H1 (cell line): ENCODE data around the gene SMG9. TPM values are rescaled to one million over a fixed set of nuclear protein-coding genes. Genes with fewer than 3 reads are reported as not detected.
A peak's percentile ranks its signal among the peaks of the same experiment; 100 is the strongest.

Experiments used
- CTCF ChIA-PET: fragments of 300-600 bp; sonication (Branson Sonifier 250); formaldehyde crosslinking; loops from one replicate; lab custom pipeline; 2021; ENCODE audit not compliant: partially characterized antibody; lab: Charles Lee
- POLR2A ChIA-PET: fragments of 300-600 bp; sonication (Branson Sonifier 250); formaldehyde crosslinking; loops from one replicate; lab custom pipeline; 2021; ENCODE audit warnings: inconsistent platforms; ENCODE audit not compliant: partially characterized antibody; lab: Charles Lee
- DNase-seq, 2 experiments: peaks; one replicate each; pipeline versions ENCODE4 v3.0.0 to v3.0.0-alpha.2; 2010 to 2022; ENCODE audit warnings: low spot score in 2 of 2, low read depth in 1 of 2, mixed read lengths in 1 of 2
- FAIRE-seq: peaks from 2 replicates; lab custom pipeline; 2011; peaks lifted over from hg19 to GRCh38; lab: Jason Lieb, UNC
- H2AFZ ChIP-seq: 2 replicates; pipeline ENCODE4 v1.8.1; 2012; ENCODE audit warnings: low read length, inconsistent platforms
- H2AK5ac ChIP-seq: 2 replicates; pipeline ENCODE4 v1.6.1; 2013; ENCODE audit warnings: low read depth, low read length
- H2BK120ac ChIP-seq: replicated peaks from 2 replicates; pipeline ENCODE3; 2013; ENCODE audit warnings: low read depth, low read length, inconsistent platforms
- H2BK12ac ChIP-seq: 2 replicates; pipeline ENCODE4 v1.6.1; 2013; ENCODE audit warnings: low read depth, low read length
- H2BK15ac ChIP-seq: 2 replicates; pipeline ENCODE4 v1.6.1; 2013; ENCODE audit warnings: low read length
- H2BK20ac ChIP-seq: 2 replicates; pipeline ENCODE4 v1.6.1; 2013; ENCODE audit warnings: low read length
- H2BK5ac ChIP-seq: 2 replicates; pipeline ENCODE4 v1.6.1; 2013; ENCODE audit warnings: low read depth, low read length
- H3K14ac ChIP-seq: 2 replicates; pipeline ENCODE4 v1.6.1; 2013; ENCODE audit warnings: inconsistent platforms; ENCODE audit not compliant: insufficient read length
- H3K18ac ChIP-seq: 2 replicates; pipeline ENCODE4 v1.6.1; 2013; ENCODE audit warnings: low read length; ENCODE audit errors: extremely low read depth
- H3K23ac ChIP-seq: 2 replicates; pipeline ENCODE4 v1.6.1; 2013; ENCODE audit warnings: inconsistent platforms; ENCODE audit not compliant: insufficient read length
- H3K23me2 ChIP-seq: 2 replicates; pipeline ENCODE4 v1.6.1; 2013; ENCODE audit warnings: low read depth, low read length
- H3K27ac ChIP-seq: 2 replicates; pipeline ENCODE4 v1.6.1; 2011; ENCODE audit warnings: low read depth, low read length, inconsistent platforms
- H3K27me3 ChIP-seq, 4 experiments: replicated peaks in 1 of 4; 1 replicate in 1 of 4; 2 replicates in 3 of 4; pipeline versions ENCODE4 v1.6.1 to v1.8.1; 2011 to 2013; ENCODE audit warnings: low read length in 3 of 4, mild to moderate bottlenecking in 3 of 4, inconsistent platforms in 2 of 4, mixed read lengths in 2 of 4, moderate library complexity in 1 of 4; ENCODE audit not compliant: control insufficient read depth in 3 of 4, insufficient read depth in 3 of 4; ENCODE audit errors: extremely low read depth in 1 of 4
- H3K36me3 ChIP-seq, 4 experiments: 2 replicates each; pipeline versions ENCODE4 v1.6.1 to v1.8.1; 2011 to 2013; ENCODE audit warnings: mild to moderate bottlenecking in 4 of 4, low read length in 3 of 4, moderate library complexity in 2 of 4, control low read depth in 1 of 4, inconsistent platforms in 1 of 4; ENCODE audit not compliant: insufficient read depth in 4 of 4, control insufficient read depth in 2 of 4
- H3K4ac ChIP-seq: replicated peaks from 2 replicates; pipeline ENCODE3; 2013; ENCODE audit warnings: low read length, low read depth, mixed read lengths, inconsistent platforms; ENCODE audit not compliant: insufficient read length
- H3K4me1 ChIP-seq, 4 experiments: replicated peaks in 1 of 4; 1 replicate in 1 of 4; 2 replicates in 3 of 4; pipeline versions ENCODE4 v1.6.1 to v1.8.1; 2011 to 2013; ENCODE audit warnings: low read length in 3 of 4, inconsistent platforms in 2 of 4, mixed read lengths in 1 of 4; ENCODE audit not compliant: insufficient read depth in 4 of 4, control insufficient read depth in 3 of 4
- H3K4me2 ChIP-seq, 2 experiments: 2 replicates each; pipeline versions ENCODE4 v1.6.1 to v1.8.1; 2011 to 2013; ENCODE audit warnings: low read depth in 2 of 2, low read length in 2 of 2, control low read depth in 1 of 2, inconsistent platforms in 1 of 2, mild to moderate bottlenecking in 1 of 2; ENCODE audit not compliant: insufficient read depth in 1 of 2
- H3K4me3 ChIP-seq, 4 experiments: fragments of 200-600, 300-600 bp in 1 of 4; sonication (generic), shearing (Covaris generic), sonication (Bioruptor Twin) in 1 of 4; 2 replicates each; pipeline versions ENCODE4 v1.5.1 to v1.8.1; 2011 to 2016; ENCODE audit warnings: low read length in 4 of 4, low read depth in 3 of 4, control low read depth in 2 of 4, inconsistent platforms in 2 of 4, mild to moderate bottlenecking in 2 of 4, mixed read lengths in 1 of 4, moderate library complexity in 1 of 4; ENCODE audit not compliant: insufficient read depth in 2 of 4; ENCODE audit errors: extremely low read depth in 1 of 4
- H3K56ac ChIP-seq: replicated peaks from 2 replicates; pipeline ENCODE3; 2013; ENCODE audit warnings: low read depth, mild to moderate bottlenecking, mixed read lengths, low read length, inconsistent platforms; ENCODE audit not compliant: insufficient read length
- H3K79me1 ChIP-seq: 2 replicates; pipeline ENCODE4 v1.6.1; 2013; ENCODE audit warnings: low read depth, low read length, control low read depth
- H3K79me2 ChIP-seq, 2 experiments: 2 replicates each; pipeline versions ENCODE4 v1.6.1 to v1.8.1; 2012 to 2013; ENCODE audit warnings: low read length in 2 of 2, mild to moderate bottlenecking in 2 of 2, inconsistent platforms in 1 of 2; ENCODE audit not compliant: insufficient read depth in 2 of 2, control insufficient read depth in 1 of 2
- H3K9ac ChIP-seq, 4 experiments: replicated peaks in 1 of 4; 1 replicate in 1 of 4; 2 replicates in 3 of 4; pipeline versions ENCODE4 v1.6.1 to v1.8.1; 2011 to 2013; ENCODE audit warnings: low read depth in 3 of 4, low read length in 3 of 4, control low read depth in 2 of 4, mild to moderate bottlenecking in 2 of 4, moderate library complexity in 2 of 4, inconsistent platforms in 1 of 4; ENCODE audit errors: extremely low read depth in 1 of 4
- H3K9me3 ChIP-seq, 2 experiments: 2 replicates each; pipeline versions ENCODE4 v1.6.1 to v1.8.1; 2012 to 2013; ENCODE audit warnings: mild to moderate bottlenecking in 2 of 2, moderate library complexity in 2 of 2, control low read depth in 1 of 2, inconsistent platforms in 1 of 2, low read depth in 1 of 2, low read length in 1 of 2, mixed read lengths in 1 of 2; ENCODE audit not compliant: insufficient read depth in 2 of 2
- H4K20me1 ChIP-seq, 2 experiments: replicated peaks in 1 of 2; 2 replicates each; pipeline versions ENCODE3 to v1.8.1; 2011 to 2013; ENCODE audit warnings: inconsistent platforms in 2 of 2, low read length in 2 of 2, mild to moderate bottlenecking in 1 of 2; ENCODE audit not compliant: insufficient read depth in 2 of 2, control insufficient read depth in 1 of 2
- H4K5ac ChIP-seq: 2 replicates; pipeline ENCODE4 v1.6.1; 2013; ENCODE audit warnings: low read length, low read depth, mixed read lengths, inconsistent platforms; ENCODE audit not compliant: insufficient read length
- H4K8ac ChIP-seq: 2 replicates; pipeline ENCODE4 v1.8.0; 2013; ENCODE audit warnings: mild to moderate bottlenecking, moderate library complexity, low read length, inconsistent platforms; ENCODE audit not compliant: insufficient read depth; ENCODE audit errors: extremely low read depth
- H4K91ac ChIP-seq: replicated peaks from 2 replicates; pipeline ENCODE3; 2013; ENCODE audit warnings: low read length, mixed read lengths, inconsistent platforms; ENCODE audit not compliant: insufficient read length
- BRCA1 ChIP-seq: IDR thresholded peaks from 2 replicates; pipeline ENCODE4 v1.6.1; 2012; ENCODE audit warnings: low read depth, low read length, improper control_type of control experiment
- CTBP2 ChIP-seq: IDR thresholded peaks from 2 replicates; pipeline ENCODE4 v1.7.0; 2011; ENCODE audit warnings: borderline replicate concordance, mild to moderate bottlenecking, moderate library complexity, mixed read lengths, low read length; ENCODE audit not compliant: insufficient read depth, insufficient read length
- EZH2 ChIP-seq: fragments of 200-600 bp; sonication (generic); IDR thresholded peaks from 2 replicates; pipeline ENCODE4 v1.7.1; 2012; ENCODE audit warnings: low read depth, mild to moderate bottlenecking, moderate library complexity, low read length, inconsistent platforms; ENCODE audit not compliant: severe bottlenecking
- GABPA ChIP-seq: IDR thresholded peaks from 2 replicates; pipeline ENCODE4 v1.6.1; 2011; ENCODE audit warnings: mild to moderate bottlenecking, low read length, moderate library complexity, borderline replicate concordance; ENCODE audit not compliant: insufficient read depth
- HDAC6 ChIP-seq: IDR thresholded peaks from one replicate; pipeline ENCODE4 v1.7.1; 2012; ENCODE audit warnings: low read depth, mild to moderate bottlenecking, inconsistent platforms, low read length, moderate library complexity
- JUN ChIP-seq: IDR thresholded peaks from 2 replicates; pipeline ENCODE4 v1.6.1; 2011; ENCODE audit warnings: low read depth, mild to moderate bottlenecking, improper control_type of control experiment, low read length
- MAFK ChIP-seq: IDR thresholded peaks from 2 replicates; pipeline ENCODE4 v1.6.1; 2012; ENCODE audit warnings: low read depth, mild to moderate bottlenecking, improper control_type of control experiment, low read length
- POU5F1 ChIP-seq: IDR thresholded peaks from 2 replicates; pipeline ENCODE4 v1.6.1; 2011; ENCODE audit warnings: low read depth, mild to moderate bottlenecking, low read length, moderate library complexity
- RBBP5 ChIP-seq: IDR thresholded peaks from 2 replicates; pipeline ENCODE4 v1.7.1; 2012; ENCODE audit warnings: low read depth, mild to moderate bottlenecking, inconsistent platforms, low read length, moderate library complexity, borderline replicate concordance
- RNF2 ChIP-seq: fragments of 200-900, 300-1000 bp; sonication (generic); IDR thresholded peaks from 2 replicates; pipeline ENCODE4 v1.7.1; 2016; ENCODE audit warnings: borderline replicate concordance, low read depth, mild to moderate bottlenecking, antibody characterized with exemption, low read length; ENCODE audit not compliant: poor library complexity, severe bottlenecking; ENCODE audit errors: missing control alignments
- SIN3A ChIP-seq, 2 experiments: IDR thresholded peaks in 1 of 2; conservative IDR thresholded peaks in 1 of 2; 2 replicates each; pipeline ENCODE4 v1.6.1; 2011 to 2012; ENCODE audit warnings: low read length in 2 of 2, improper control_type of control experiment in 1 of 2, low read depth in 1 of 2, mild to moderate bottlenecking in 1 of 2
- SUZ12 ChIP-seq: fragments of 200-600 bp; sonication (generic); IDR thresholded peaks from 2 replicates; pipeline ENCODE4 v1.6.1; 2012; ENCODE audit warnings: mild to moderate bottlenecking, inconsistent platforms, low read length, moderate library complexity, mixed read lengths
- WGBS, 2 experiments: shearing (Covaris generic) in 1 of 2; methylation state at CpG; one replicate each; pipeline versions ENCODE4 v1.1.6 to v1.1.7; 2013 to 2015; ENCODE audit warnings: low lambda C conversion rate in 2 of 2, mixed read lengths in 2 of 2, inconsistent platforms in 1 of 2, low coverage in 1 of 2, missing lambda C conversion rate in 1 of 2; ENCODE audit not compliant: insufficient replicate concordance in 2 of 2, insufficient coverage in 1 of 2, insufficient read length in 1 of 2; ENCODE audit errors: extremely low coverage in 1 of 2, missing lambda C conversion rate in 1 of 2; 5-methylcytosine and 5-hydroxymethylcytosine counted together
- polyA plus RNA-seq, 7 experiments: library from polyadenylated mRNA; depleted of rRNA in 3 of 7; stranded (reverse) in 5 of 7; unstranded in 2 of 7; fragments of >200 nt in 5 of 7; fragments of 200-250 nt in 2 of 7; gene quantifications; 1 replicate in 5 of 7; 2 replicates in 1 of 7; 4 replicates in 1 of 7; pipeline versions ENCODE4 v1.2.1 to v1.2.3, GENCODE V29; 2011 to 2013; ENCODE audit warnings: missing spikeins in 2 of 7, mixed read lengths in 2 of 7
- total RNA-seq: library from RNA; stranded (reverse); fragmentation: NEBNext Ultra II Directional; extraction: Animal tissue kit (Norgen Biotek cat#: 25700); gene quantifications from 2 replicates; pipeline ENCODE4 v1.2.1, GENCODE V29; 2021

SMG9 gene
- total and polyA plus RNA-seq, 2 of the 8 experiments (the other 6 are each of a cell fraction or from before 2014, with no cell fraction given) = 20.4 to 28.7 TPM

DNA sequence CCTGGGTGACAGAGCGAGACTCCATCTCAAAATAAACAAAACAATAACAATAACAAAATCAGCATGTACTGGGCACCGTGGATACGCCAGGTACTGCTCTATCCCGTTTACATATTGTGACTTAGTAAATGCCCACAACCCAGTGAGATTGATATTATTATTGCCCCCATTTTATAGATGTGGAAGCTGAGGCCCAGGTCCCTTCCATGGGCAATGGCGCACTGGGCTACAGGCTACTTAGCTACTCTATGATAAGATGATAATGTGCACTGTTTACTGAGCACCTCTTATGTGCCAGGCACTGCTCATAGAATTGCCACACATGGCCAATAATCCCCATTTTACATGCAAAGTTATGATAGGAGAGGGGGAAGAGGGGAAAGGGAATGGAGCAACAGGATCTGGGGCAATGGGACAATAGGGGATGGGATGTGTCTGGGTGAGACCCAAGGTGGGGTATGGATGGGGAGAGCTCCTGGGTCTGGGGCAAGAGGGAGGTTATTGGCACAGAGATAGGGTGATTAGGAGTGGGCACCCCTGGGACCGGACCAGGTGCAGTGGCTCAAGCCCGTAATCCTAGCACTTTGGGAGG lies 20.6 kb upstream of the SMG9 start:
- Histone ChIP-seq H2AFZ (no peak overlapping the region), H3K27me3 (peaks cover 11 to 35% (median 28%) of the 10 kb centered on the region in 4 experiments), H3K23me2 (peaks cover 9% of the 10 kb centered on the region), H2BK120ac (no peak overlapping the region), H3K36me3 (no peaks in the 10 kb centered on the region), H2BK5ac (no peak overlapping the region), H4K8ac (no peak overlapping the region), H3K79me1 (no peaks in the 10 kb centered on the region), H2BK12ac (no peak overlapping the region), H4K5ac (no peak overlapping the region), H2AK5ac (no peak overlapping the region), H3K4me2 (no peak overlapping the region; a peak in 1 of 4 replicates), H3K4me3 (no peak overlapping the region), H3K9ac (no peak overlapping the region), H3K4ac (no peak overlapping the region), H2BK20ac (no peak overlapping the region), H2BK15ac (peak overlapping the region; percentile 81; the same call in 1 of the 2 replicates), H3K23ac (no peak overlapping the region), H3K9me3 (no peaks in the 10 kb centered on the region), H3K18ac (no peak overlapping the region), H3K4me1 (peaks cover 4 to 18% (median 10%) of the 10 kb centered on the region in 4 experiments), H3K27ac (no peak overlapping the region), H3K14ac (no peak overlapping the region), H3K79me2 (no peaks in the 10 kb centered on the region), H4K91ac (no peak overlapping the region), H3K56ac (no peak overlapping the region), H4K20me1 (no peaks in the 10 kb centered on the region)
- ChIA-PET POLR2A (interaction anchor here (1.3 to 5.3 kb wide), 3 partner anchors 21 to 160 kb away, joined by 3 to 23 read pairs (median 3); partner anchors contain the start of genes SMG9 and ZNF45), CTCF (interaction anchor here (0.6 to 37.0 kb wide), 9 partner anchors 10 to 1073 kb away, joined by 3 to 703 read pairs (median 4); partner anchors contain the start of gene SMG9)
- DNase-seq (no peak), FAIRE-seq (no peak)
- WGBS, 2 experiments = 90% methylated on average over 7 of the region's 7 CpGs; no CpG with 5 or more reads in 1 of the 2 experiments
- no peak for TF ChIP-seq POU5F1
- no peak for TF ChIP-seq JUN
- TF ChIP-seq RNF2 = no peak
- no peak for TF ChIP-seq HDAC6
- no peak for TF ChIP-seq SIN3A (conservative IDR thresholded peaks at IDR 0.05 in 1 of 2, IDR thresholded peaks at IDR 0.05 in 1 of 2; ENCODE audit: low read depth in 1 of 2, low read length in 2 of 2)
- no peak for TF ChIP-seq GABPA
- TF ChIP-seq MAFK = no peak
- TF ChIP-seq SUZ12 = no peak
- TF ChIP-seq EZH2 = no peak
- TF ChIP-seq RBBP5 = no peak
- no peak for TF ChIP-seq BRCA1
- no peak for TF ChIP-seq CTBP2
